GM23338 (cell line): Measurements from ENCODE around the gene KIAA1217. TPM values are rescaled to one million over a fixed set of nuclear protein-coding genes. Genes with fewer than 3 reads are reported as not detected.

Experiments
- ATAC-seq: fragments of 200-7000 bp; cut with Tn5 transposase; 3 replicates; pipeline ENCODE4 v1.9.1; 2020
- DNase-seq: peaks from one replicate; pipeline ENCODE4 v3.0.0-alpha.2; 2015; ENCODE audit warnings: low spot score
- H2AFZ ChIP-seq: fragments of 200-600 bp; sonication (generic); 2 replicates; pipeline ENCODE4 v1.8.0; 2016; ENCODE audit warnings: antibody characterized with exemption, mild to moderate bottlenecking, moderate library complexity
- H3F3A ChIP-seq: fragments of 200-600 bp; sonication (generic); replicated peaks from 2 replicates; pipeline ENCODE4 v1.8.0; 2017; ENCODE audit warnings: antibody characterized with exemption, mixed run types, low read depth
- H3K27ac ChIP-seq: fragments of 200-600 bp; sonication (generic); 2 replicates; pipeline ENCODE4 v1.6.1; 2016; ENCODE audit warnings: low read depth
- H3K27me3 ChIP-seq: fragments of 200-600 bp; sonication (generic); 2 replicates; pipeline ENCODE4 v1.8.0; 2016; ENCODE audit warnings: mild to moderate bottlenecking, mixed run types, moderate library complexity; ENCODE audit not compliant: insufficient read depth
- H3K36me3 ChIP-seq: fragments of 200-600 bp; sonication (generic); 2 replicates; pipeline ENCODE4 v1.8.0; 2016; ENCODE audit warnings: mild to moderate bottlenecking; ENCODE audit not compliant: insufficient read depth
- H3K4me1 ChIP-seq: fragments of 200-600 bp; sonication (generic); 2 replicates; pipeline ENCODE4 v1.8.0; 2016; ENCODE audit warnings: mild to moderate bottlenecking, moderate library complexity; ENCODE audit not compliant: insufficient read depth
- H3K4me2 ChIP-seq: fragments of 200-600 bp; sonication (generic); 2 replicates; pipeline ENCODE4 v1.7.1; 2017; ENCODE audit warnings: mixed run types
- H3K4me3 ChIP-seq: fragments of 200-600 bp; sonication (generic); 2 replicates; pipeline ENCODE4 v1.6.1; 2016; ENCODE audit warnings: mixed run types
- H3K79me2 ChIP-seq: fragments of 200-600 bp; sonication (generic); replicated peaks from 2 replicates; pipeline ENCODE4 v1.8.0; 2017; ENCODE audit warnings: mild to moderate bottlenecking; ENCODE audit not compliant: insufficient read depth
- H3K9me2 ChIP-seq: fragments of 200-600 bp; sonication (generic); 2 replicates; pipeline ENCODE4 v1.8.0; 2017; ENCODE audit not compliant: insufficient read depth
- H4K20me1 ChIP-seq: fragments of 200-600 bp; sonication (generic); replicated peaks from 2 replicates; pipeline ENCODE4 v1.8.0; 2017; ENCODE audit warnings: mild to moderate bottlenecking; ENCODE audit not compliant: insufficient read depth
- H3K27ac Mint-ChIP-seq: 2 replicates; pipeline ENCODE4 v1.8.0; 2020; ENCODE audit warnings: inconsistent platforms, mild to moderate bottlenecking, moderate library complexity, mixed read lengths
- H3K27me3 Mint-ChIP-seq: 3 replicates; pipeline ENCODE4 v1.8.0; 2022; ENCODE audit warnings: low read depth, mild to moderate bottlenecking, moderate library complexity, mixed read lengths, inconsistent platforms; ENCODE audit not compliant: insufficient read depth, poor library complexity
- H3K36me3 Mint-ChIP-seq: 3 replicates; pipeline ENCODE4 v1.8.0; 2021; ENCODE audit warnings: low read depth, mild to moderate bottlenecking, inconsistent platforms, moderate library complexity, mixed read lengths
- H3K4me1 Mint-ChIP-seq: 3 replicates; pipeline ENCODE4 v1.8.0; 2020; ENCODE audit warnings: mild to moderate bottlenecking, inconsistent platforms, mixed read lengths
- H3K4me3 Mint-ChIP-seq: 3 replicates; pipeline ENCODE4 v1.8.0; 2021; ENCODE audit warnings: moderate library complexity, mild to moderate bottlenecking, inconsistent platforms, mixed read lengths
- H3K9me3 Mint-ChIP-seq: 3 replicates; pipeline ENCODE4 v1.8.0; 2020; ENCODE audit warnings: moderate library complexity, mild to moderate bottlenecking, inconsistent platforms, mixed read lengths
- EZH2 ChIP-seq: fragments of 200-600 bp; sonication (generic); IDR thresholded peaks from one replicate; pipeline ENCODE4 v1.8.0; 2017; ENCODE audit warnings: antibody characterized with exemption, mild to moderate bottlenecking, low read depth; ENCODE audit not compliant: unreplicated experiment
- REST ChIP-seq: IDR thresholded peaks from one replicate; pipeline ENCODE4 v1.6.1; 2018; ENCODE audit warnings: antibody characterized with exemption; ENCODE audit not compliant: unreplicated experiment
- ZNF462 ChIP-seq: fragments of 250-450 bp; sonication (Bioruptor Pico); IDR thresholded peaks from 2 replicates; pipeline ENCODE4 v1.5.0; 2020; ENCODE audit warnings: mild to moderate bottlenecking, moderate library complexity
- polyA plus RNA-seq: library from polyadenylated mRNA; unstranded; fragments of >200 nt; fragmentation: Nextera tagmentation; extraction: Ambion mirVana; gene quantifications from 2 replicates; pipeline ENCODE4 v1.2.1, GENCODE V29; 2016
- total RNA-seq: library from RNA; depleted of rRNA; stranded (reverse); fragments of >200 nt; shearing (Covaris generic); gene quantifications from 2 replicates; pipeline ENCODE4 v1.2.3, GENCODE V29; 2014

Gene KIAA1217
- total and polyA plus RNA-seq, 2 experiments from 2014 or later, result 6.4 to 9.1 TPM

DNA sequence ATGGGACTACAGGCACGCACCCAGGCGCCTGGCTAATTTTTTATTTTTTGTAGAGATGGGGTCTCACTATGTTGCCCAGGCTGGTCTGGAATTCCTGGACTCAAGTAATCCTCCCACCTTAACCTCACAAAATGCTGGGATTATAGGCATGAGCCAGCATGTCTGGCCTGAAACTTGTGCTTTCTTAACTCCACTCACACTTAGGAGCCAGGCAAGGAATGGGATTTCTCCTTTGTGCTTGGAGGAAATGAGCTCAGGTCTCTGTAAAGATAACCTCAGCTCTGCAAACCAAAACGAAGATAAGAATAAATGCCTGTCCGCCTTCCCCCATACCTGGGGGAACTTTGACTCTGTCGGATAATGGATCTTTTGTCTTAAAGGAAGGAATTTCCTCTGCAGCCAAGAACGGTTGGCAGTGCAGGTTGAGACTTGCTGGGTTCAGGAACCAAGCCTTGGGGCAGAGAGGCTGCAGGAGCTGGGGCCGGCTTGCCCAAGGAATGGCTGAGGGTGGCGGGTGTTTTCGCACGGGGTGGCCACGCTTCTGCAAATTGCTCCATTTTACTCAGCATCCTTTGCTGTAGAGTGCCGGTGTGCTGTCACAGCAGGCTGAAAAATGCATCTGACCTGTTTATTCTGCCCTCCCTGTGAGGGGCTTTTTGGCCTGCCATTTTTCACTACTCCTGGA, 174.2 kb downstream of the KIAA1217 start:
- no peaks in the 10 kb centered on the region for H3K27me3 Mint-ChIP-seq
- Histone ChIP-seq H3K27me3 (no peaks in the 10 kb centered on the region), H3K79me2 (no peaks in the 10 kb centered on the region), H4K20me1 (no peaks in the 10 kb centered on the region), H3F3A (no peaks in the 10 kb centered on the region), H3K9me2 (no peaks in the 10 kb centered on the region), H3K4me2 (0 out of 2 replicates have a peak overlapping the region, but pooled peaks have one; percentile 2), H3K27ac (peak overlapping the region; percentile 61), H2AFZ (peak overlapping the region; percentile 29; the same call in 1 of the 2 replicates), H3K36me3 (no peaks in the 10 kb centered on the region), H3K4me3 (no peak overlapping the region), H3K4me1 (peaks cover 16% of the 10 kb centered on the region; the same call in 1 of the 2 replicates)
- peaks cover 2% of the 10 kb centered on the region; the same call in 1 of the 3 replicates for H3K36me3 Mint-ChIP-seq
- peak overlapping the region; percentile 71 for H3K27ac Mint-ChIP-seq
- no peak overlapping the region for H3K4me3 Mint-ChIP-seq
- ATAC-seq (peak; percentile 48), DNase-seq (peak; percentile 41)
- TF ChIP-seq ZNF462 (CRISPR knock-in tag) (no peak), REST (no peak), EZH2 (no peak)
- no peaks in the 10 kb centered on the region for H3K9me3 Mint-ChIP-seq
- H3K4me1 Mint-ChIP-seq, result peaks cover 34% of the 10 kb centered on the region
